Activated CD4-positive, CD25-positive, alpha-beta regulatory T cell (primary cell): ENCODE data around the gene BRS3.
"Not testable (repeated sequence)": the region's sequence is repeated elsewhere in the genome, so short reads cannot be mapped to it uniquely, and the experiment has no call there.

ENCODE experiments used
- DNase-seq, 4 experiments: peaks; one replicate each; lab custom pipeline; 2025; lab: John Stamatoyannopoulos, UW

BRS3 gene

GRCh38 chrX:136487647-136488046 lies at the start of gene BRS3:
Gene BRS3, plus strand, starts transcription at chrX:136487947. Its CDS starts 168 bp downstream, at chrX:136488115.
- no peak for DNase-seq

- DNase-seq = no peak
Measured at GRCh38 chrX:136438192-136438591, 49.6 kb upstream of the BRS3 start.

DNA sequence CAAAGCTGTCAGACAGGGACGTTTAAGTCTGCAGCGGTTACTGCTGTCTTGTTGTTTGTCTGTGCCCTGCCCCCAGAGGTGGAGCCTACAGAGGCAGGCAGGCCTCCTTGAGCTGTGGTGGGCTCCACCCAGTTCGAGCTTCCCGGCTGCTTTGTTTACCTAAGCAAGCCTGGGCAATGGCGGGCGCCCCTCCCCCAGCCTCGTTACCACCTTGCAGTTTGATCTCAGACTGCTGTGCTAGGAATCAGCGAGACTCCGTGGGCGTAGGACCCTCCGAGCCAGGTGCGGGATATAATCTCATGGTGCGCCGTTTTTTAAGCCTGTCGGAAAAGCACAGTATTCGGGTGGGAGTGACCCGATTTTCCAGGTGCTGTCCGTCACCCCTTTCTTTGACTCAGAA lies 42.1 kb upstream of the BRS3 start:
- DNase-seq = not testable (repeated sequence)

- no peak for DNase-seq
Measured at GRCh38 chrX:136446208-136446607, 41.5 kb upstream of the BRS3 start.

GRCh38 chrX:136447308-136447707 lies 40.4 kb upstream of the BRS3 start:
- no peak for DNase-seq

GRCh38 chrX:136447968-136448367 lies 39.8 kb upstream of the BRS3 start:
- DNase-seq = no peak

- DNase-seq = no peak
Measured at GRCh38 chrX:136450050-136450830, 37.5 kb upstream of the BRS3 start.

- no peak for DNase-seq
Measured at GRCh38 chrX:136452614-136453013, 35.1 kb upstream of the BRS3 start.

DNA sequence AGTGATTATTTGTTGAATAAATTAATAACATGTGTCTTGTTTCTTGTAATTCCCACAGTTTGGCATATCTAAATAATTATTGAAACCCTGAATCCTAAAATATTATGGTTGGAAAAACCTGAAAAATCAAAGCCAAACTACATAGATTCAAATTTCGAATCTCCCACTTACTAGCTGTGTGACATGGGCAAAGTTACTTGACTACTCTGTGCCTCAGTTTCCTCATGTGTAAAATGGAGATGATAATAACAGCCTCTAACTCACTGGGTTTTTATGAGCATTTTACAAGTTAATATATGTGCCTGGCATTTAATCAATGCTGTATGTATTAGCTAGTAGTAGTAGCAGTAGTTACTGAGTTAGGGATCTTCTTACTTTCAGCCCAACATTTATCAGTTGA lies 34.6 kb upstream of the BRS3 start:
- DNase-seq = no peak

DNA sequence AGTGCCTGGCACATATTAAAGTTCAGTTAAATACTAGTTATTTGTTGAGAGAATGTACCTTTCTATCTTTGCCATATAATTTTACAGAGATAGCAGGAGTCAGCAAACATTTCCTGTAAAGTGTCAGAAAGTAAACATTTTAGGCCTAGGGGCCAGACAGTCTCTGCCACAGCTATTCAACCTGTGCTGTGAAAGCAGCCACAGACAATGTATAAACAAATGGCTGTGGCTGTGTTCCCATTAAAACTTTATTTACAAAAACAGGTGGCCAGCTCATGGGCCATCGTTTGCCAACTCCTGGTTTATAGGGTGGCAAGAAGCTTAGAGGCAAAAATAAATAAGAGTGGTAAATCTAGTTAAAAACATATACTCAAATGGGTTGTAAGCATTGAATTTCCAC lies 34.0 kb upstream of the BRS3 start:
- DNase-seq = no peak

GRCh38 chrX:136456133-136456532 lies 31.6 kb upstream of the BRS3 start:
- DNase-seq = no peak

DNA sequence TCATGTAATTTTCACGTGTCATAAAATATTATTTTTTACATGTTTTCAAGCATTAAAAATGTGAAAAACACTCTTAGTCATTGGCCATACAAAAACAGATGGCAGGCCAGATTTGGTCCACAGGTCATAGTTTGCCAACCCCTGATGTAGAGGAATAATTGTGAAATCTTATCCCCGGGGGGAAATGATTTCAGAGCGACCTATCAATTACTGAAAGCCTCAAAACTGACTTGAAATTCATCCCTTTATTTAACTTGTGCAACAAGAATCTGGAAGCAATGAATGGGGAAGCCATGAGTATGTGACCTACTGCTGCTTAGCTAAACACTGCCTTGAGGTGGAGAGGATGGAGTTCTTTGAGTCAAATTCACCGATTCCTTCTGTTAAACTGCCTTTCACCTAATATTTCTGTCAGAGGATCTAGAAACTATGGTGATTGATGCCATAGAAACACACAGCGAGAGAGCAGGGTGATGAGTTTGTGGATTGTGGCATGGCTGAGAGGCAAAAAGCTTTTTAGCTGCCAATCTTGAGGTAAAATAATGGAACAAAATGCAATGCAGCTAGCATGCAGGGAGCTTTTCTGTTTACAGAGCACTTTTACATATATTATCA lies 30.3 kb upstream of the BRS3 start:
- no peak for DNase-seq

DNA sequence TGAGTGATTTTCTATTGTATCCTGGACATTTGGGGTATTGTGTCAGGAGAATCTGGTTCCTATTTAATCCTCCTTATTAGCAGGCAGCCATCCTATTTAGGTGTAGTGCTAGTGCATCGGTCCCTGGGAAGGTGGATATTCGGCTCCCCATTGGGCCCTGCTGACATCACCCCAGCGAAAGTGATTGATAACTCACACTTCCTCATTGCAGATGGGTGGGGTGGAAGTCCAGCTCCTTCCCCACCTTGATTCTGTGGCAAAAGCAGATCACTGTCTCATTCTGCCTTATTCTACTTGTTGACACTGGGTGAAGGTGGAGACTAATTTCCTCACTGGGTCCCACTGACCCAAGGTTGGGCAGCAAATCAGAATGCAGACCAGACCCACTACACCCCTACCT lies 23.2 kb upstream of the BRS3 start:
- no peak for DNase-seq

- no peak for DNase-seq
Measured at GRCh38 chrX:136467303-136467702, 20.4 kb upstream of the BRS3 start.

GRCh38 chrX:136468391-136469103 lies 19.2 kb upstream of the BRS3 start:
- no peak for DNase-seq

DNA sequence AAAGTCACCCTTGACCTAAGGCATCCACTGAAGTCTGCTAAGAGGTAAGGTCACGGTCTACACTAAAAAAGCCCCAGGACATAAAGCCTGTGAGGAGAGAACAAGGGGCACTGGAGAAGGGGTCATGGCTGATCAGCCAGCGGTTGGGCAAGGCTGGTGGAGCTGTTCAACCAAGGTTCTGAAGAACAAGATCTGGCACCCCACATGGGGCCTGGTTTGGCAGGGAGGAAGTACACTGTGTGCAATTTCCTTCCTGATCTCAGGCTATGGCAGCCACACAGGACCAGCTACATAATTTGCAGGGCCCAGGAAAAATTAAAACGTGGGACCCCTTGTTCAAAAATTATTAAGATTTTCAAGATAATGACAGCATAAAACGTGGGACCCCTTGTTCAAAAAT lies 14.1 kb upstream of the BRS3 start:
- no peak for DNase-seq

DNA sequence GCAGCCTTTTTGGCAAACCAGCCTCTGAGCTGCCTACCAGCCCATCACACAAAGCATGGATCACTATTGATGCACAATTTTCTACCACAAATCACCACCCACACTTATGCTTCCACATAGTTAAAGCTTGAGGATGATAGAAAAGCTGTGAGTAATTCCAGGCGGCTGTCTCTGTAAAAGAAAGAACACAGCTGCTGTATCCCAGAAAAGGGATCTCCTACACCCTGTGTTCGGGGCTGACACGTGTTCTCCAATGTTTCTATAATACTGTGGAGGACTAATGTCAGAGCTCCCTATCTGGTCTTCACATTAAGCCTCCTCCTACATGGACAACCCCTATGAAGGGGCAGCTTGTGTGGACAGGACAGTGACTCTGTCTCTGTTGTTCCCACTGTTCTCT lies 12.5 kb upstream of the BRS3 start:
- no peak for DNase-seq

- no peak for DNase-seq
Measured at GRCh38 chrX:136476501-136476900, 11.2 kb upstream of the BRS3 start.

- DNase-seq = no peak
Measured at GRCh38 chrX:136477026-136477425, 10.7 kb upstream of the BRS3 start.

DNA sequence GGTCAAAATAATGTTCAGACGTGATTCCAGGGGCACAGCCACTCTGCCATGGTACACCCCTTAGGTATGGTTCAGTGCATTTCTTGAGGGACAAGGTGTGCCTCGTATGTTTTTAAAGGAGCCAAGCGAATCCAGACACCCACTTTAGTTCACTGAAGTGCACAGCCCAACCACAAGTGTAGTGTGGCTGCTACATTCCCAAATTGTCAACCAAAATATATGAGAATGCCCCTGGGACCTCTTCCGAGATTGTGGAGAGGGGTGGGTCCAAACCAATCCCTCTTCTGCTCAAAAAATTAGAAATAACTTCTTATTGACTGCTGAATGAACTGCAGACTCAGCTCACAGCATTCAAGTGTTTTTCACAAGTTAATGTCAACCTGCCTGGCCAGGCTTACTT lies 7.4 kb upstream of the BRS3 start:
- DNase-seq = no peak

- DNase-seq = no peak
Measured at GRCh38 chrX:136488706-136489105, 959 bp downstream of the BRS3 start.

GRCh38 chrX:136491832-136492231 lies 4.1 kb downstream of the BRS3 start:
- no peak for DNase-seq

DNA sequence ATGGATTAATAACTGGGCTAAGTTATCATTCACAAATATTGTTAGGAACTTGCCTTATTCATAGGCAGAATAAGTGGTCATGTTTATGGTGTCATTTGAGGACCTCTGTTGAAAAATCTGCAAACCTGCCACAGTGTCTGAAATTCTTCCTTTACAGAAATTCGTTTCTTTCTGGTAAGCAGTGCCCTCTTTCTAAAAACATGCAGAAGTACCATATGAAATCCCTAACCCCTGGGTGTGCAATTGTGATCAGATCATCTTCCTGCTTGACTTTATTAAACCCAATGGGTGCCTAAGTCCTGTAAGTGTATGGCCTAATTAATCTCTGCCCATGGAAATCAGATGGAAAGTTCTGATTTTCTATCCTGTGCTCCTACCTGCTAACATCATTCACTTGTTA lies 5.3 kb downstream of the BRS3 start:
- no peak for DNase-seq
